T47D (cell line): ENCODE data around the gene EME2.

ENCODE experiments used
- DNase-seq, 2 experiments: peaks; one replicate each; pipeline versions ENCODE4 v3.0.0 to v3.0.0-alpha.2; 2011 to 2012; ENCODE audit warnings: low read depth in 1 of 2, low spot score in 1 of 2
- JUND ChIP-seq: IDR thresholded peaks from 2 replicates; pipeline ENCODE4 v1.6.1; 2012; ENCODE audit warnings: low read depth
- in situ Hi-C: cut with HindIII; loops from 2 replicates; pipeline ENCODE4 v1.10.0; 2016; ENCODE audit warnings: low sequenced_read_pairs, low pct_unique_long_range_greater_than_20kb

The EME2 gene

GRCh38 chr16:1734816-1735215 is 37.8 kb upstream of the EME2 start:
- no peak for TF ChIP-seq JUND
- no peak for DNase-seq

DNA sequence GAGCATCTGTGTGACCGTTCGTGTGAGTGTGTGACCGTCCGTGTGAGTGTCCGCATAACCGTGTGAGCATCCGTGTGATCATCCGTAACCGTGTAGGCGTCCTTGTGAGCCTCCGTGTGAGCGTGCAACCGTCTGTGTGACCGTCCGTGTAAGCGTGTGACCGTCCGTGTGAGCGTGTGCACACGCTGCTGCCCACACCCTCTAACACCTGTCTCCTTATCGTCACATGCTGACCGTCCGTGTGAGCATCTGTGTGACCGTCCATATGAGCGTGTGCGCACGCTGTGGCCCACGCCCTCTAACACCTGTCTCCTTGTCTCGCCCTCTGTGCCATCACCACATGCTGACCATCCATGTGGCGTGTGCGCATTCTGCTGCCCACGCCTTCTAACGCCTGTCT is 32.4 kb upstream of the EME2 start:
- no peak for DNase-seq
- TF ChIP-seq JUND = no peak
- in situ Hi-C loops = no loop called here

More at GRCh38 chr16:1734816-1735215, 37.8 kb upstream of the EME2 start:
- in situ Hi-C loops = no loop called here

DNA sequence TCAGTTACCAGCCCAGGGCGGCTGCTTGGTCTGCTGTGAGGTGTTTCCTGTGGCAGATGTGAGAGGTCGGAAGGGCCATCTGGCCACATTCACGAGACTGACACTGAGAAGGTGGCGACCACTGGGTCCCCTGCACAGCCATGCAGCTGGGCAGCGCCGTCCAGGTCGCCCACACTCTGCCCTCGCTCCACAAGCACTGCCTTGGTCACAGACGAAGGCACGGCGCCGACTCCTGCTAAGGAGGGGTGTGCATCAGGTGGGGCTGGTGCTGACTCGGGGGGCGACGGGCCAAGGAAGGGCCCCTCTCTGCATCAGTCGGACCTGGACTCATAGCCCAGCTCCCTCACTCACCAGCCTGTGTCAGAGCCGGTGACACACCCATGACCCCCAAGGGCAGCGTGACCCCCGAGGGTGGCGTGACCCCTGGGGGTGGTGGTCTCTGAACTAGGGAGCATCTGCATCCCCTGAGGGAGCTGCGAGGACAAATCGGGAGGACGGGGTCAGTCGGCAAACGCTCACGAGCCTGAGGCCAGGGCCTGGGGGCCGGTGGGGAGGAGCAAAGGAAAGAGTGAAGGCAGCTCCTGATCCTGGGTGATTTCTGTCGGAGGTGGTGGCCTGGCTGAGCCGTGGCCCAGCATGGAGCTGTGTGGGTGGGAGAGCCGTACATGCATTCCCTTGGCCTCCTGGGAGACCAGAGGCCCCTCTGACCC is 31.7 kb upstream of the EME2 start:
- no peak for TF ChIP-seq JUND
- in situ Hi-C loops = no loop called here
- no peak for DNase-seq

- in situ Hi-C loops = no loop called here
- TF ChIP-seq JUND = no peak
- DNase-seq = no peak
Observed at GRCh38 chr16:1741553-1742165, 31.0 kb upstream of the EME2 start.

DNA sequence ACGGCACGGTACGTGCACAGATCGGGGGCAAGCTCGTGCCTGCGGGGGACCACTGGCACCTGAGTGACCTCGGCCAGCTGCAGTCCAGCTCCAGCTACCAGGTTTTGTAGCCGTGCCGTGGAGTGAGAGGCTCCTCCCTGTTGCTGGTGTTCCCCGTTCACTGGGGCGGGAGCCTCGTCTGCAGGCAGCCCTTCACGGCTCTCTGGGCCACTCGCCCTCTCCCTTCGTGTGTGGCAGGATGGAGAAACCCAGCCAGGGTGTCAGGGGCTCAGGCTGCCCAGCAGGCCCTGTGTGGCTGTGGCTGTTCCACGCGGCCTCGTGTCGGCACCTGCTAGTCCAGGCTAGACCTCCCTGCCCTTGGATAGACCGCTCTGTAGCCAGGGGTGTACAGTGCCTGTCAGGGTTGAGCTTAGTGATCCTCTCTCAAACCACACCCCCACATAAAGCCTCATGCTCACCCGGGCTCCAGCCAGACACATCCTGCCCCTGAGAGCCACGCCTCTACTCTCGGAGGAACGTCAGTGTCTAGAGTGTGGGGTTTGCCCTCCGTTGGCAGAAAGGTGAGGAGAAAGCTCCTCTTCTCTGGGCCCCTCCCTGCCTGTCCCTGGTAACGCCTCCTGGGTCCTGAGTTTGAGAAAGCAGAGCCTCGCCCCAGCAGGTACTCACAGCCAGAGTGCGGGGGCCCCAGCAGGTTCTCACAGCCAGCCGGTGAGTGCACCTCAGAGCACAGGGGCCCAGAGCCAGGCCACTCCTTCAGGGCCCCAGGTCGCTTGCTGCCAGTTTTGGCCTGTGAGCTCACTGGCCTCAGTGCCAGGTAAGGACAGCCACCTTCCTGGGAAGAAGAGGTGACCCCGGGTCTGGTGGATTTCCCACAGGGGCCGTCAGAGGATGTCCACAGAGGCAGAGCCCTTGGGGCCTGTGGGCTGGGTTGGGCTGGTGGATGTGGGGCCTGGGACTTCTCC is 29.0 kb upstream of the EME2 start:
- no peak for TF ChIP-seq JUND
- in situ Hi-C loops = no loop called here
- DNase-seq = no peak

GRCh38 chr16:1744338-1744840 is 28.2 kb upstream of the EME2 start:
- TF ChIP-seq JUND = no peak
- no peak for DNase-seq
- in situ Hi-C loops = no loop called here

DNA sequence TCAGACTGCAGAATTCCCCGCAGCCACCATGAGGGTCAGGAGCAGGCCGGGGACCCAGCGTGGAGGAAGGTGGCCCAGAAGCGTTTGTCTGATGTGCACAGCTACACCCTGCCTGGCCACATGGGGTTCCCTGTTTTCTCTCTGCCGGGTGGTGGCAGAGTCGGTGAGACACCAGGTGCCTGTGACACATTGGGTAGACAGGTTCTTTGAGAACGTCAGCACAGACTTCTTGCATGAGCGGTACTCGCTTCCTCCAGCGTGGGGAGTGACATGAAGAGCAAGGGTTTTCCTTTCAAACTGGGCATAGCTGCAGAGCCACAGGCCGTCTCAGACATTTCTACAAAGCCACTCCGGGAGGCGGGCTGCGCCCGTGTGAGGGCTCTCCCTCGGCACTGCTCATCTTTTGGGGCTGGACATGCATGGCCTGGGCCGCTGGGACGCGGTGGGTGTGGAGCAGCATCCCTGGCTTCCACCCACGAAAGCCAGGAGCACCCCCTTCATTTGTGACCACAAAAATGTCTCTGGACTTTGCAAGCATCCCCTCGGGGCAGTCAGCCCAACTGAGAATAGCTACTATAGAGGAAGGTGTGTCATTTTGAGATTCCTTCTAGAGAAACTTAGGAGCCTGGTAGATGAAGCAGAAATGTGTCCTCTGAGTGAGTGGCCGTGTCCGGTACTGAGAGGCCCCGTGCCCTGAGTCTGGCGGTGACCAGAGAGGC is 27.3 kb upstream of the EME2 start:
- DNase-seq = peak in 1 of 2 experiments; percentile 45
- in situ Hi-C loops = no loop called here
- TF ChIP-seq JUND = no peak

DNA sequence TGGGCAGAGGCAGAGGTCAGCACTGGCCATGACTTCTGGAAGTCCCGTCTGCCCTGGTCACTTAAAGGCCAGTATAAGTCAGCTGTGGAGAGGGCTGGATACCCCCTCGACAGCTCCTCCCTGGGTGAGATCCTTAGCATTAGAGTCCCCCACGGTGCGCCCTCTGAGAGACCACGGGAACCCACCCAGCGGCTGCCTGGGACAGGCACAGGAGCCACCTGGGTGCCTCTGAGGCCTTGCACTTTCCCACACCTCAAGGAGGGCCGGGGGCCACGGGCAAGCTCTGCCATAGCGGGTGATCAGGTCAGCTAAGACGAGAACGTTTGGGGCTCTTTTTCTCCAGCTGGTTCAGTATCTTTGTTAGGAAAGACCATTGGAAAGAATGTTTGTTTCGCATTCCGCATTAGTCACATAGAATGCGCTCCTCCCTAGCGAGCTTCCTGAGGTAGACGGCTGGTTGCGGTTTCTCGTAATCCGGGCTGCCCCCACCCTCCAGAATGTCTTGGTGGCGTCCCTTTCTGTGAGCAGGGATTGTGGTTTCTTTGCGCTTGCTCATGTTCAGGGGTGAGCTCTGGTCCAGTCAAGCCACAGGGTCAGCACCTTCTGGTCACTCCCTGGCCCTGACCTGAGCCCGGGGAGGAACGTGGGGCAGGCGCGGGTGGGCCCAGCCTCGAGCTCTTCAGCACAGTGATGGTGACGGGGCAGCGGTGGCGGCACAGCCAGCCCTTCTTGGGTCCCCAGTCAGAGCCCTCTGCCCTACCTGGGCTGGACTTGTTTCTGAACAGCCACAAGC is 26.5 kb upstream of the EME2 start:
- in situ Hi-C loops = no loop called here
- no peak for DNase-seq
- TF ChIP-seq JUND = no peak

DNA sequence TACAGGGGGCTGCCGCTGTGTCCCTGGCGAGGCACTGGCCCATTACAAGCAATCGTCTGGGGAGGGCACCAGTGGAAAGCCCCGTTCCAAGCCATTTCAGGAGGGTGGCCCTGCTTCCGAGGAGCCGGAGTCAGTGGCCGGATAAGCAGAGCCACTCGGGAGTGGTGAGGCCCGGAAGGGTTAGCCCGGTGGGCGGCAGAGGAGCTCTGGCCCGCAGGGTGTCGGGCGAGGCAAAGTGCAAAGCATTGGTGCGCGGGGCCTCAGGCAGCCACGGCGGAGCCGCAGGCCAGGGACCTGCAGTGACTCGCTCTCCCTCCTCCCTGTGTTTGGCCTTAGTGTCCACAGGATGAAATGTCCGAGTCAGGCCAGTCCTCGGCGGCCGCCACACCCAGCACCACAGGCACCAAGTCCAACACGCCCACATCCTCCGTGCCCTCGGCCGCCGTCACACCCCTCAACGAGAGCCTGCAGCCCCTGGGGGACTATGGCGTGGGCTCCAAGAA is 25.9 kb upstream of the EME2 start:
- DNase-seq = no peak
- in situ Hi-C loops = no loop called here

DNA sequence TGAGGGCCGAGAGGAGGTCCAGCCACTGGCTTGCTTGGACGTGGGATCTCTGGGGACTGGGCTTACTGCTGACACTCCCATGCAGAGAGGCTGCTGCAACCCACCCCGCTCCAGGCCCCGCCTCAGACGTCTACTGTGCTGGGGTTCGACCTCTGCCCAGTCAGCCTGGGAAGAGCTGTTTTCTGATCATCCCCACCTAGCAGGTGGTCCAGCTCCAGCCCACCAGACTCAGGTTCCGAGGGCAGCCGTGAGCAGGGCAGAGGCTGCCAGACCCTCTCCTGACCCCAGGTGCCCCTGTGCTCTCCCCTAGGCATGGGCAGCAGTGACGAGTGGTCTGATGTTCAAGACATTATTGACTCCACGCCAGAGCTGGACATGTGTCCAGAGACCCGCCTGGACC is 24.7 kb upstream of the EME2 start:
- DNase-seq = no peak
- in situ Hi-C loops = no loop called here
- no peak for TF ChIP-seq JUND

More for the DNA sequence above, 25.9 kb upstream of the EME2 start:
- no peak for TF ChIP-seq JUND
